Measurements from ENCODE around the gene FAM120B.

Gene FAM120B

DNA sequence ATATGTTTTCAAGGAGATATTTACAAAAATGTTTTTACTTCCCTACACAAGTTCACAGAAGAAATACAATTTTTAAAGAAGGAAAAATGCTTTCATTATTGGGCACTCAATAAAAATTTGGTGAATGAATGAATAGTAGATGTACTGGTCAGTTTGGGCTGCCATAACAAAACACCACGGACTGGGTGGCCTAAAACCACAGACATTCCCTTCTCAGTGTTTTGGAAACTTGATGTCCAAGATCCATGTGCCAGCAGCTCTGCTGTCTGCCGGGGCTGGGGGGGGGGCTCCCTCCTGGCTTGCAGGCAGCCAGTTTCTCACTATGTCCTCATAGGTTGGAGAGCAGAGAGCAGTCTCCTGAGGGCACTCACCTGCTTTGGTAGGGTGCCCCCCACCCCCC lies 62.0 kb downstream of the FAM120B start:
- in situ Hi-C loops (cut with MboI; ENCODE audit: low pct_unique_long_range_greater_than_20kb, low sequenced_read_pairs, unreplicated experiment) = no loop called here
- TF ChIP-seq, protein P1, sequence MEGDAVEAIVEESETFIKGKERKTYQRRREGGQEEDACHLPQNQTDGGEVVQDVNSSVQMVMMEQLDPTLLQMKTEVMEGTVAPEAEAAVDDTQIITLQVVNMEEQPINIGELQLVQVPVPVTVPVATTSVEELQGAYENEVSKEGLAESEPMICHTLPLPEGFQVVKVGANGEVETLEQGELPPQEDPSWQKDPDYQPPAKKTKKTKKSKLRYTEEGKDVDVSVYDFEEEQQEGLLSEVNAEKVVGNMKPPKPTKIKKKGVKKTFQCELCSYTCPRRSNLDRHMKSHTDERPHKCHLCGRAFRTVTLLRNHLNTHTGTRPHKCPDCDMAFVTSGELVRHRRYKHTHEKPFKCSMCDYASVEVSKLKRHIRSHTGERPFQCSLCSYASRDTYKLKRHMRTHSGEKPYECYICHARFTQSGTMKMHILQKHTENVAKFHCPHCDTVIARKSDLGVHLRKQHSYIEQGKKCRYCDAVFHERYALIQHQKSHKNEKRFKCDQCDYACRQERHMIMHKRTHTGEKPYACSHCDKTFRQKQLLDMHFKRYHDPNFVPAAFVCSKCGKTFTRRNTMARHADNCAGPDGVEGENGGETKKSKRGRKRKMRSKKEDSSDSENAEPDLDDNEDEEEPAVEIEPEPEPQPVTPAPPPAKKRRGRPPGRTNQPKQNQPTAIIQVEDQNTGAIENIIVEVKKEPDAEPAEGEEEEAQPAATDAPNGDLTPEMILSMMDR (IDR thresholded peaks at IDR 0.05; ENCODE audit: extremely low read depth, insufficient read depth, missing control alignments) = no peak
- no peak for DNase-seq (ENCODE audit: low spot score)

GRCh38 chr6:170369403-170369802 lies 62.8 kb downstream of the FAM120B start:
- TF ChIP-seq, protein P1 (IDR thresholded peaks at IDR 0.05; ENCODE audit: extremely low read depth, insufficient read depth, missing control alignments) = no peak
- in situ Hi-C loops (cut with MboI; ENCODE audit: low pct_unique_long_range_greater_than_20kb, low sequenced_read_pairs, unreplicated experiment) = no loop called here
- DNase-seq (ENCODE audit: low spot score) = no peak

GRCh38 chr6:170370416-170370815 lies 63.9 kb downstream of the FAM120B start:
- in situ Hi-C loops (cut with MboI; ENCODE audit: low pct_unique_long_range_greater_than_20kb, low sequenced_read_pairs, unreplicated experiment) = no loop called here
- TF ChIP-seq, protein P1 (IDR thresholded peaks at IDR 0.05; ENCODE audit: extremely low read depth, insufficient read depth, missing control alignments) = no peak
- peak; percentile 52 for DNase-seq (ENCODE audit: low spot score)

GRCh38 chr6:170371080-170371479 lies 64.5 kb downstream of the FAM120B start:
- TF ChIP-seq, protein P1 (IDR thresholded peaks at IDR 0.05; ENCODE audit: extremely low read depth, insufficient read depth, missing control alignments) = no peak
- no peak for DNase-seq (ENCODE audit: low spot score)
- in situ Hi-C loops (cut with MboI; ENCODE audit: low pct_unique_long_range_greater_than_20kb, low sequenced_read_pairs, unreplicated experiment) = no loop called here

- TF ChIP-seq, protein P1 (IDR thresholded peaks at IDR 0.05; ENCODE audit: extremely low read depth, insufficient read depth, missing control alignments) = no peak
- no peak for DNase-seq (ENCODE audit: low spot score)
- in situ Hi-C loops (cut with MboI; ENCODE audit: low pct_unique_long_range_greater_than_20kb, low sequenced_read_pairs, unreplicated experiment) = no loop called here
Measured at GRCh38 chr6:170371588-170371987, 65.0 kb downstream of the FAM120B start.

- TF ChIP-seq, protein P1 (IDR thresholded peaks at IDR 0.05; ENCODE audit: extremely low read depth, insufficient read depth, missing control alignments) = no peak
- in situ Hi-C loops (cut with MboI; ENCODE audit: low pct_unique_long_range_greater_than_20kb, low sequenced_read_pairs, unreplicated experiment) = no loop called here
- DNase-seq (ENCODE audit: low spot score) = no peak
Measured at GRCh38 chr6:170372380-170373325, 66.1 kb downstream of the FAM120B start.
